CD4-positive, CD25-positive, alpha-beta regulatory T cell (primary cell): ENCODE measurements around the gene BLACAT1. TPM values are rescaled to one million over a fixed set of nuclear protein-coding genes. Genes with fewer than 3 reads are reported as not detected.

ENCODE experiments used
- ATAC-seq, 2 donors: fragments of 150-1000 bp; cut with Tn5 transposase; one replicate each; pipeline ENCODE4 v1.10.0; 2021; ENCODE audit warnings: low read depth in 2 of 2, moderate number of reproducible peaks in 2 of 2, moderate library complexity in 1 of 2
- DNase-seq, 3 donors: peaks; one replicate each; pipeline versions ENCODE4 v3.0.0 to v3.0.0-alpha.2; 2012 to 2022; ENCODE audit warnings: mixed read lengths in 1 of 3
- H3K27ac ChIP-seq: one replicate; pipeline ENCODE4 v1.7.0; 2013; ENCODE audit warnings: mild to moderate bottlenecking, low read length; ENCODE audit not compliant: insufficient read depth, poor library complexity, severe bottlenecking
- H3K27me3 ChIP-seq: one replicate; pipeline ENCODE4 v1.7.0; 2013; ENCODE audit warnings: low read length; ENCODE audit not compliant: control insufficient read depth, insufficient read depth
- H3K36me3 ChIP-seq: one replicate; pipeline ENCODE4 v1.7.0; 2013; ENCODE audit warnings: mild to moderate bottlenecking, low read length, moderate library complexity; ENCODE audit not compliant: control insufficient read depth, insufficient read depth
- H3K4me1 ChIP-seq: 2 replicates; pipeline ENCODE4 v1.7.0; 2013; ENCODE audit warnings: mild to moderate bottlenecking, low read length; ENCODE audit not compliant: insufficient read depth, control insufficient read depth, poor library complexity, severe bottlenecking
- H3K4me3 ChIP-seq: one replicate; pipeline ENCODE4 v1.7.0; 2013; ENCODE audit warnings: low read depth, mild to moderate bottlenecking, low read length, moderate library complexity
- H3K9me3 ChIP-seq, 2 experiments: 1 replicate in 1 of 2; 2 replicates in 1 of 2; pipeline ENCODE4 v1.7.0; 2013; ENCODE audit warnings: low read length in 2 of 2, mild to moderate bottlenecking in 1 of 2, moderate library complexity in 1 of 2; ENCODE audit not compliant: control insufficient read depth in 2 of 2
- H3K27ac Mint-ChIP-seq, 3 donors: one replicate each; pipeline ENCODE4 v1.8.0; 2020 to 2022; ENCODE audit warnings: mild to moderate bottlenecking in 3 of 3, mixed read lengths in 3 of 3, moderate library complexity in 2 of 3
- H3K27me3 Mint-ChIP-seq: one replicate; pipeline ENCODE4 v1.8.0; 2022; ENCODE audit warnings: mild to moderate bottlenecking, mixed read lengths
- H3K36me3 Mint-ChIP-seq: one replicate; pipeline ENCODE4 v1.8.0; 2020; ENCODE audit warnings: mixed read lengths
- H3K4me1 Mint-ChIP-seq, 4 donors: one replicate each; pipeline ENCODE4 v1.8.0; 2020 to 2022; ENCODE audit warnings: mixed read lengths in 4 of 4, mild to moderate bottlenecking in 1 of 4
- H3K4me3 Mint-ChIP-seq, 4 donors: one replicate each; pipeline ENCODE4 v1.8.0; 2020 to 2022; ENCODE audit warnings: mild to moderate bottlenecking in 4 of 4, mixed read lengths in 4 of 4, moderate library complexity in 3 of 4
- H3K9me3 Mint-ChIP-seq, 7 donors: one replicate each; pipeline ENCODE4 v1.8.0; 2020 to 2022; ENCODE audit warnings: mixed read lengths in 7 of 7, mild to moderate bottlenecking in 3 of 7, moderate library complexity in 2 of 7
- polyA plus RNA-seq, 4 donors: library from polyadenylated mRNA; unstranded; fragments of 300-500 nt; fragmentation: Illumina TruSeq; gene quantifications; one replicate each; pipeline ENCODE4 v1.2.3, GENCODE V29; 2021
- total RNA-seq: library from RNA; stranded (reverse); gene quantifications from one replicate; pipeline ENCODE4 v1.2.3, GENCODE V29; 2022

BLACAT1 gene
- total and polyA plus RNA-seq, 5 donors from 2014 or later = 0.15 TPM; not detected in 4

DNA sequence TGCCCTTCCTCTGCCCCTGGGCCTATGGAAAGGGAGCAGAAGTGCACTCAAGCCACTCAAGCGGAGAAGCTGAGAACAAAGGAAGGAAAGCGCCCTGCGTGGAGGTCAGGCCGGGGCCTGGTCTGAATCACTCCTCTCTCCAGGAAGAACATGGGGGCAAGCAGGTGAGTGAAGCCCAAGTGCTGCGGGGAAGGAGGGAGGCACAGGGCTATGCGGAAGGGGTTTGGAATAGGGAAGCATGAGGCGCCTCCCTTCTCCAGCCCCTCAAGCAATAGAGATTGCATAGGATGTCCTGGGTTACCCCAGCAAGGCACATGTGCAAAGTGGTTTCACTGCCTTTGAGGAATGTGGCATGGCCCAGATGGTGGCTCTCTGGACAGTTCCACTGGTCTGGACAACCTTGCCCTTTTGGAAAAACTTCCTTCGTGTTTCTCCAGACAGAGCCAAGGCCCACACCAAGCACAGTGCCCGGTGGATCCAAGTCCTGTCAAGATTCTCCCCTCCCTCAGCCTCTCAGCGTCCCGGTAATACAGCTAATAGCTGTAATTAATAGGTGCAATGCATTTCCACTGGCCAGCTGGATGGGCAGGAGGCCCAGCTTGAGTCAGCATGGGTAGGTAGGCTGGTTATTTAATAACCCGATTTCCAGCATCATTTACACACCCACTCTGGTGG lies 13.7 kb downstream of the BLACAT1 start:
- Histone ChIP-seq H3K4me3 (no peak overlapping the region), H3K27me3 (no peaks in the 10 kb centered on the region), H3K27ac (no peak overlapping the region), H3K9me3 (no peaks in the 10 kb centered on the region), H3K36me3 (no peaks in the 10 kb centered on the region), H3K4me1 (peaks cover 28% of the 10 kb centered on the region)
- Mint-ChIP-seq H3K27ac (peak overlapping the region in 1 of 3 donors; percentile 88), H3K4me3 (peak overlapping the region in 1 of 4 donors; percentile 3), H3K36me3 (no peaks in the 10 kb centered on the region), H3K27me3 (peaks cover 12% of the 10 kb centered on the region), H3K4me1 (peaks cover 0 to 35% (median 22%) of the 10 kb centered on the region in 4 donors), H3K9me3 (peaks cover 0 to 2% (median 0%) of the 10 kb centered on the region in 7 donors)
- no peak for DNase-seq
- no peak for ATAC-seq

DNA sequence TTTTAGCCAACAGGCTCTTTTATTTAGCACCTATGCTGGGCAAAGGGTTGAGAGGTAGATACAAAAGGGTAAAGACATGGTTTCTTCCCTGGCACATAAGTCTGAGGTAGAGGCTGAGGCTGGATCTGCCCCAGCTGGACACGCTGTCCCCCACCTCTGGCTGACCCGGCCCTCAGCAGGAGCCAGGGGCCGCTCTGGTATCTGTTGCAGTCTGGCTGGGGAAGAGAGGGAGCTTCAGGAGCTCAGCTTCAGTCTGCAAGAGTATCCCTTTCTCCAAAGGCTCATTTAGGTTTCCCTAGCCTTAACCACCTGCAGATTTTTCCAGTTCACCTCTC lies 14.2 kb downstream of the BLACAT1 start:
- no peaks in the 10 kb centered on the region for H3K36me3 ChIP-seq
- no peaks in the 10 kb centered on the region for H3K27me3 ChIP-seq
- Mint-ChIP-seq H3K27ac (peak overlapping the region; percentile 88 to 95 (median 92)), H3K4me1 (peaks cover 0 to 35% (median 20%) of the 10 kb centered on the region in 4 donors), H3K27me3 (peaks cover 9% of the 10 kb centered on the region), H3K4me3 (peak overlapping the region; percentile 55 to 88 (median 84)), H3K9me3 (peaks cover 0 to 2% (median 0%) of the 10 kb centered on the region in 7 donors), H3K36me3 (no peaks in the 10 kb centered on the region)
- peaks cover 28% of the 10 kb centered on the region for H3K4me1 ChIP-seq
- no peak overlapping the region for H3K27ac ChIP-seq
- H3K9me3 ChIP-seq = no peaks in the 10 kb centered on the region
- peak overlapping the region; percentile 61 for H3K4me3 ChIP-seq
- ATAC-seq = no peak
- DNase-seq = no peak

DNA sequence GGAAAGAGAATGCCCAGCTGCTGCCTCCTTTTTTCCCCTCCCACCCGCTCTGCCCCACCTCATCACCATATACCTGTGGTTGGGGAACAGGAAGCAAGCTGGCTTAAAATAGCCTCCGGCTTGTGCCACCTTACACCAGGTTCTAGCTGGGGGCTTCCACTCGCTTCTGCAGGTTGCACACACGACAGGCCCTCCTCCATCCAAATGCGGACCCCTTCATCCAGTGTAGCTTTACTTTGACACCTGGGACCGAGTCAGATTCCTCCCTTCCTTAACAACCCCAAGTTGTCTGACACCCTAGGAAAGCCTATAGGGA lies 14.6 kb downstream of the BLACAT1 start:
- Histone ChIP-seq H3K9me3 (no peaks in the 10 kb centered on the region), H3K4me3 (peak overlapping the region; percentile 61), H3K27ac (no peak overlapping the region), H3K27me3 (peaks cover 2% of the 10 kb centered on the region), H3K36me3 (no peaks in the 10 kb centered on the region), H3K4me1 (peaks cover 28% of the 10 kb centered on the region)
- DNase-seq (no peak), ATAC-seq (no peak)
- Mint-ChIP-seq H3K4me1 (peaks cover 0 to 35% (median 20%) of the 10 kb centered on the region in 4 donors), H3K36me3 (no peaks in the 10 kb centered on the region), H3K27me3 (peaks cover 9% of the 10 kb centered on the region), H3K9me3 (no peaks in the 10 kb centered on the region), H3K27ac (peak overlapping the region; percentile 88 to 96 (median 92)), H3K4me3 (peak overlapping the region; percentile 55 to 88 (median 84))

DNA sequence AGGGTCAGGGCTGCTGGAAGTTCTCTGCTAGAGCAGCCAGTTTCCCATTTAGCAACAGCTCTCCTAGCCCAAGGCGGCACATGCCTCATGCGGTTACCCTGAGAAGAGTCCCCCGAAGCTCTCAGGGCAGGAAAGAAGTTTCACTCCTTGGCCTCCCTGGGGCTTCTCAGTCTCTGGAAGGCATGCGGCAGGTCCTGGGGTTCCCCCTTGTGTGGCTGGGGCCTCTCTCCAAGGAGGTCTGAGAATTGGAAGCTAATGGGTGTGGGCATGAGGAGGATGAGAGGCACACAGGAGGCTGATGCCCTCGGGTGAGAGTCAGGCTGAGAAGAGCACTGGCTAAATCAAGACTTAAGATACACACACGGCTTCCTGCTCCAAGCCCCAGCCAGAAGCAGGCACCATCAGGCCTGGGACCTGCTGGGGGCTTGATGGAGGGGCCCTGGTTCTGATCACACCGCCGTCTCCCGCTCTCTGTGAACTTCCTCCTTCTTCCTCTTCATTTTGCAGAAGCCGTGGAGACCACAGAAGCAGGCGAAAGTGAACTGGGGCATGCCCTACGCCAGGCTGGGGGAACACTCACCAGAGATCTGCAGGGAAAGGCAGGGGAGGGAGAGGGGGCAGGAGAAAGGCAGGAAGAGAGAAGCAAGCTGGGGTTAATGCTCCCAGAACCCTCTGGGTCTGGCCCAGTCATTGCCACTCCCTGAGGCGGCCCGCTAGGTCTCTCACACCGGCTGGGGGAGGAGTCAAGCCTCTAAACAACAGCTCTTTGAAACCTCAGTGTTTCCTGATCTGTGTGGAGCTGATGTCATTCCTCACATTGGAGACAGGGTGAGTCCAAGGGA lies 15.1 kb downstream of the BLACAT1 start:
- peaks cover 2% of the 10 kb centered on the region for H3K27me3 ChIP-seq
- peaks cover 28% of the 10 kb centered on the region for H3K4me1 ChIP-seq
- no peaks in the 10 kb centered on the region for H3K36me3 ChIP-seq
- no peaks in the 10 kb centered on the region for H3K9me3 Mint-ChIP-seq
- DNase-seq (peak; percentile 41 to 80 (median 57)), ATAC-seq (peak; percentile 88 to 94)
- H3K4me1 Mint-ChIP-seq = peaks cover 0 to 35% (median 20%) of the 10 kb centered on the region in 4 donors
- H3K9me3 ChIP-seq = no peaks in the 10 kb centered on the region
- H3K4me3 Mint-ChIP-seq = peak overlapping the region; percentile 55 to 88 (median 84)
- peak overlapping the region; percentile 61 for H3K4me3 ChIP-seq
- H3K36me3 Mint-ChIP-seq = no peaks in the 10 kb centered on the region
- H3K27ac Mint-ChIP-seq = peak overlapping the region; percentile 88 to 96 (median 92)
- H3K27me3 Mint-ChIP-seq = peaks cover 9% of the 10 kb centered on the region
- H3K27ac ChIP-seq = peak overlapping the region; percentile 57

DNA sequence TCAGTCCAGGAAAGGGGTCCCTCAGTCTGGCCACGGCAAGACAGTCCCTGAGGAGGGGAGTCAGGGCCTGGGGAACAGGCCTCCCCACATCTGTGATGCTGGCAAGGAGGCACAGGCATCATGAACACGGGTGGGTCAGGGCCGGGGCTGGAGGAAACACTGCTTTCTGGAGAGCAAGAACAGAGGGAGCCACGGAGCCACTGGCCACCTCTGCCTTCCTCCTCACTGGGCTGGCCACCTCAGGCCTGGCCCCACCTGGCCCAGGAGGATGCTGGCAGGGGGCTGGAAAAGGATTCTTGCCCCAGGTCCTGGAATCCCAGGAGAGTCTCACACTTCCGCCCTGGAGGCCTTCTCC lies 15.7 kb downstream of the BLACAT1 start:
- no peak overlapping the region for H3K27ac ChIP-seq
- peaks cover 6% of the 10 kb centered on the region for H3K27me3 ChIP-seq
- no peak for DNase-seq
- Mint-ChIP-seq H3K4me3 (peak overlapping the region in 3 of 4 donors; percentile 44 to 88 (median 83)), H3K27me3 (peaks cover 12% of the 10 kb centered on the region), H3K4me1 (peaks cover 0 to 35% (median 20%) of the 10 kb centered on the region in 4 donors), H3K27ac (peak overlapping the region; percentile 88 to 96 (median 92)), H3K9me3 (no peaks in the 10 kb centered on the region), H3K36me3 (no peaks in the 10 kb centered on the region)
- no peak for ATAC-seq
- H3K4me1 ChIP-seq = peaks cover 28% of the 10 kb centered on the region
- H3K9me3 ChIP-seq = no peaks in the 10 kb centered on the region
- H3K36me3 ChIP-seq = no peaks in the 10 kb centered on the region
- H3K4me3 ChIP-seq = peak overlapping the region; percentile 61

DNA sequence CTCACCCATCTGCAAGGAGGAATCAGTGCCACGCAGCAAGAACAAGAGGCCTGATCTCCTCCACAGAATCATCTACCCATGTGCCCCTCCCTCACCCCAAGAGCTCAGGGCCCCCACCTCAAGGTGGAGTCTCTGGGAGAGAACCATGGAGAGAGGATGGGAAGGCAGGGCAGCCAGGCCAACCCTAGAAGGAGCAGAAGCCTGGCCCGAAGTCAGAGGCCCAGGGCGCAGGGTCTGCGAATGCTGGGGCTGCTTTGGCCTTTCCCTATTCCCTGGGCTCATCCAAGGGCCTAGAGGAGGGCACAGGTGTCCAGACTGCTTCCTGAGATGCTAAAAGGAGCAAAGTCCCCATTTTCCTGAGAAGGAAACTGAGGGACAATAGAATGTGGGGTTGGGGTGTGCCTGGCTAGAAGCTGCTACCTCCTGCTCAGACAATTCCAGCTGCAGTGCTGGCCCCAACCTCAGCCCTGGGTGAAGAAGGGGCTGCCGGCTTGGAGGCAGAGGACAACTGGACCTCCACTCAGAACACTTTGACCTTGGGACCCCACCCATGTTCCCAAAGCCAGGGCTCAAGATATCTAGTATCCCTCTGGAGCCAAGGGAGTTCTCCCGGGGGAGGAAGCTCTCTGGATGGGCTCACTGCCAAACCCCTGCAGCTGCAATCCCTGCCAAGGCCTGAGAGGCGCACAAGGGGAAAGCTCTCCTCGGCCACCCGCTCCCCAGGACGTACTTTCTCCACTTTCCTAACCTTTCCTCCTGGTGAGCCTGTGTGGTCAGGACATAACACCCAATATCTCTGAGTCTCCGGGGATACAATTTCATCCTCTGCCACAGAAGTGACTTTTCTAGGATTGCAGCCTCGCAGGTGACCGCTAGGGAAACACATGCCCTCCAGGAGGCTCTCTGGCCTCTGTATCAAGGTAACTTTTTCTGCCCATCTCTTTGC lies 17.4 kb downstream of the BLACAT1 start:
- Mint-ChIP-seq H3K4me1 (peaks cover 0 to 31% (median 20%) of the 10 kb centered on the region in 4 donors), H3K9me3 (no peaks in the 10 kb centered on the region), H3K36me3 (no peaks in the 10 kb centered on the region), H3K4me3 (peak overlapping the region in 1 of 4 donors; percentile 45), H3K27me3 (peaks cover 16% of the 10 kb centered on the region), H3K27ac (peak overlapping the region in 1 of 3 donors; percentile 88)
- H3K9me3 ChIP-seq = no peaks in the 10 kb centered on the region
- ATAC-seq = no peak
- no peak overlapping the region for H3K27ac ChIP-seq
- H3K27me3 ChIP-seq = peaks cover 6% of the 10 kb centered on the region
- no peaks in the 10 kb centered on the region for H3K36me3 ChIP-seq
- DNase-seq = no peak
- peaks cover 28% of the 10 kb centered on the region for H3K4me1 ChIP-seq
- no peak overlapping the region for H3K4me3 ChIP-seq

DNA sequence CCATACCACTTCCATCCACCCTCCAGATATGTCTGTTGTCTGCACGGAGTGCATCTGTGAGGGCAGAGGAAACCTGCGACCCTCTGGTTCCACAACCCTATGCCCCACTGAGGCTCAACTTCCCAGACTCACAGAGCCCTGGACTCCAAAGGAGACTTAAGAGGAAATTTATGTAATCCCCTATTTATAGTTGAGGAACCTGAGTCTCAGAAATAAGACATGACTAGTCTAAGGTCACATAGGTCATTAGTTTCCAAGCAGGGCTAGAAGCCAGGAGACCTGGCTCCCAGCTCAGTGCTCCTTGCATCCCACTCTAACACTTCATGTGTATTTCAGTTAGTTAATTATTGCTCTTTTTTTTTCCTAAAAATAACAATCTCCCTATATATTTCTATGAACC lies 18.3 kb downstream of the BLACAT1 start:
- H3K4me3 ChIP-seq = no peak overlapping the region

More for the DNA sequence above, 18.3 kb downstream of the BLACAT1 start:
- DNase-seq (no peak), ATAC-seq (no peak)
- peak overlapping the region in 1 of 3 donors; percentile 10 for H3K27ac Mint-ChIP-seq
- H3K27me3 ChIP-seq = peaks cover 6% of the 10 kb centered on the region
- peaks cover 0 to 28% (median 20%) of the 10 kb centered on the region in 4 donors for H3K4me1 Mint-ChIP-seq
- H3K4me3 Mint-ChIP-seq = no peak overlapping the region
- peaks cover 22% of the 10 kb centered on the region for H3K27me3 Mint-ChIP-seq
- no peaks in the 10 kb centered on the region for H3K36me3 ChIP-seq
- H3K9me3 Mint-ChIP-seq = no peaks in the 10 kb centered on the region
- H3K27ac ChIP-seq = no peak overlapping the region
- H3K36me3 Mint-ChIP-seq = no peaks in the 10 kb centered on the region
- H3K4me1 ChIP-seq = peaks cover 28% of the 10 kb centered on the region
- H3K9me3 ChIP-seq = no peaks in the 10 kb centered on the region
